Measurements from ENCODE around the gene EIF1B.

Gene EIF1B

GRCh38 chr3:40294434-40294833, 15.1 kb upstream of the EIF1B start:
- TF ChIP-seq CTCF (IDR thresholded peaks at IDR 0.05): no peak
- no peak for DNase-seq (ENCODE audit: low spot score)
- H3K4me3 ChIP-seq: no peak overlapping the region
- no peak overlapping the region for H3K27ac ChIP-seq

GRCh38 chr3:40298075-40298474, 11.4 kb upstream of the EIF1B start:
- no peak for DNase-seq (ENCODE audit: low spot score)
- TF ChIP-seq CTCF (IDR thresholded peaks at IDR 0.05): no peak
- Histone ChIP-seq H3K27ac (no peak overlapping the region), H3K4me3 (no peak overlapping the region)

- no peak for TF ChIP-seq CTCF (IDR thresholded peaks at IDR 0.05)
- no peak for DNase-seq (ENCODE audit: low spot score)
- peak overlapping the region in 1 of 2 donors; percentile 1 for H3K27ac ChIP-seq
- no peak overlapping the region for H3K4me3 ChIP-seq
These were observed 10.3 kb upstream of the EIF1B start for GRCh38 chr3:40299130-40299720.

- no peak overlapping the region for H3K4me3 ChIP-seq
- TF ChIP-seq CTCF (IDR thresholded peaks at IDR 0.05): no peak
- peak overlapping the region in 1 of 2 donors; percentile 1 for H3K27ac ChIP-seq
- DNase-seq (ENCODE audit: low spot score): no peak
These were observed 9.7 kb upstream of the EIF1B start for GRCh38 chr3:40299721-40300335.

GRCh38 chr3:40302784-40303183, 6.7 kb upstream of the EIF1B start:
- Histone ChIP-seq H3K4me3 (no peak overlapping the region), H3K27ac (no peak overlapping the region)
- no peak for DNase-seq (ENCODE audit: low spot score)
- TF ChIP-seq CTCF (IDR thresholded peaks at IDR 0.05): no peak

- DNase-seq (ENCODE audit: low spot score): no peak
- Histone ChIP-seq H3K27ac (no peak overlapping the region), H3K4me3 (no peak overlapping the region)
- TF ChIP-seq CTCF (IDR thresholded peaks at IDR 0.05): no peak
These were observed 5.2 kb upstream of the EIF1B start for GRCh38 chr3:40304352-40304751.

GRCh38 chr3:40306336-40306735, 3.2 kb upstream of the EIF1B start:
- no peak for TF ChIP-seq CTCF (IDR thresholded peaks at IDR 0.05)
- no peak for DNase-seq (ENCODE audit: low spot score)
- no peak overlapping the region for H3K27ac ChIP-seq
- H3K4me3 ChIP-seq: no peak overlapping the region
